Epithelial cell of proximal tubule (primary cell): Measurements from ENCODE around the gene ABHD17C. TPM values are rescaled to one million over a fixed set of nuclear protein-coding genes. Genes with fewer than 3 reads are reported as not detected.

Source experiments
- DNase-seq: peaks from one replicate; pipeline ENCODE4 v3.0.0-alpha.2; 2011; ENCODE audit warnings: low read depth
- H3K4me3 ChIP-seq: 2 replicates; pipeline ENCODE4 v1.5.1; 2011; ENCODE audit warnings: low read depth, mild to moderate bottlenecking, low read length
- total RNA-seq: library from RNA; depleted of rRNA; stranded (reverse); fragments of >200 nt; gene quantifications from 2 replicates; pipeline ENCODE4 v1.2.3, GENCODE V29; 2015
- TF ChIP-seq, protein P1 (sequence below): conservative IDR thresholded peaks from 2 replicates; pipeline ENCODE4 v1.5.1; 2012; ENCODE audit warnings: low read depth, mild to moderate bottlenecking, low read length

The ABHD17C gene
- total RNA-seq, 1 donor from 2014 or later = 4.5 TPM

DNA sequence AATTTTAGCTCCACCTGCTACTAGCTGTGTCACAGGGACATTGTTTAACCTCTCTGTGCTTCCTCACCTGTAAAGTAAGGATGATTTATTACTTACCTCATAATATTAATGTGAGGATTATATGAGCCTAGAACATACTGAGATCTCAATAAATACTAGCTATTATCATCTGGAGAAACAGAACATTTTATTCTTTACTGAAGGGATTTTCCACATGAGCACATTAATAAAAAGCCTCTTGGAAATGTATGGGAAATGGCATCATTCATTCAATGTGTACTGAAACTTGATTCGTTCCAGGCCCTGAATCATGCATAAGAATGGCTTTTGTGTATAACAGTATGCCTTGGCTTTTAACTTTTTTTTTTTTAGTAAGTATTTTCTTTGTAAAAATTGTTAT lies 73.0 kb downstream of the ABHD17C start:
- TF ChIP-seq, protein P1, sequence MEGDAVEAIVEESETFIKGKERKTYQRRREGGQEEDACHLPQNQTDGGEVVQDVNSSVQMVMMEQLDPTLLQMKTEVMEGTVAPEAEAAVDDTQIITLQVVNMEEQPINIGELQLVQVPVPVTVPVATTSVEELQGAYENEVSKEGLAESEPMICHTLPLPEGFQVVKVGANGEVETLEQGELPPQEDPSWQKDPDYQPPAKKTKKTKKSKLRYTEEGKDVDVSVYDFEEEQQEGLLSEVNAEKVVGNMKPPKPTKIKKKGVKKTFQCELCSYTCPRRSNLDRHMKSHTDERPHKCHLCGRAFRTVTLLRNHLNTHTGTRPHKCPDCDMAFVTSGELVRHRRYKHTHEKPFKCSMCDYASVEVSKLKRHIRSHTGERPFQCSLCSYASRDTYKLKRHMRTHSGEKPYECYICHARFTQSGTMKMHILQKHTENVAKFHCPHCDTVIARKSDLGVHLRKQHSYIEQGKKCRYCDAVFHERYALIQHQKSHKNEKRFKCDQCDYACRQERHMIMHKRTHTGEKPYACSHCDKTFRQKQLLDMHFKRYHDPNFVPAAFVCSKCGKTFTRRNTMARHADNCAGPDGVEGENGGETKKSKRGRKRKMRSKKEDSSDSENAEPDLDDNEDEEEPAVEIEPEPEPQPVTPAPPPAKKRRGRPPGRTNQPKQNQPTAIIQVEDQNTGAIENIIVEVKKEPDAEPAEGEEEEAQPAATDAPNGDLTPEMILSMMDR = no peak
- DNase-seq = no peak
- no peak overlapping the region for H3K4me3 ChIP-seq

DNA sequence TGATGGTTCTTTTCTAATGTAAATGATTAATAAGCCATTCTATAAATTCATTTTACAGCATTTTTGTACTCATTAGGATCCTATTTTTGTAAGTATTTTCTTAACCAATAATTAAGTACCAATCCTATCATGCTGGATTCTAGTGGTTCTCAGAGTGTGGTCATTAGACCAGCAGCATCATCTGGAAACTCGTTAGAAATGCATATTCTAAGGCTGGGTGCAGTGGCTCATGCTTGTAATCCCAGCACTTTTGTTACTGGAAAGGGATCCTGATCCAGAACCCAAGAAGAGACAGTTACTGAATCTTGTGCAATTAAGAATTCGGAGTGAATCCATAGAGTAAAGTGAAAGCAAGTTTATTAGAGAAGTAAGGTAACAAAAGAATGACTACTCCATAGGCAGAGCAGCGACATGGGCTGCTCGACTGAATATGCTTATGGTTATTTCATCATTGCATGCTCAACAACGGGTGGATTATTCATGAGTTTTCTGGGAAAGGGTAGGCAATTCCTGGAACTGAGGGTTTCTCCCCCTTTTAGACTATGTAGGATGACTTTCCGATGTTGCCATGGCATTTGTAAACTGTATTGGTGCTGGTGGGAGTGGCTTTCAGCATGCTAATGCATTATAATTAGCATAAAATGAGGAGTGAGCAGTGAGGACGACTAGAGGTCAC lies 74.2 kb downstream of the ABHD17C start:
- DNase-seq = no peak
- H3K4me3 ChIP-seq = no peak overlapping the region
- TF ChIP-seq, protein P1 = no peak

DNA sequence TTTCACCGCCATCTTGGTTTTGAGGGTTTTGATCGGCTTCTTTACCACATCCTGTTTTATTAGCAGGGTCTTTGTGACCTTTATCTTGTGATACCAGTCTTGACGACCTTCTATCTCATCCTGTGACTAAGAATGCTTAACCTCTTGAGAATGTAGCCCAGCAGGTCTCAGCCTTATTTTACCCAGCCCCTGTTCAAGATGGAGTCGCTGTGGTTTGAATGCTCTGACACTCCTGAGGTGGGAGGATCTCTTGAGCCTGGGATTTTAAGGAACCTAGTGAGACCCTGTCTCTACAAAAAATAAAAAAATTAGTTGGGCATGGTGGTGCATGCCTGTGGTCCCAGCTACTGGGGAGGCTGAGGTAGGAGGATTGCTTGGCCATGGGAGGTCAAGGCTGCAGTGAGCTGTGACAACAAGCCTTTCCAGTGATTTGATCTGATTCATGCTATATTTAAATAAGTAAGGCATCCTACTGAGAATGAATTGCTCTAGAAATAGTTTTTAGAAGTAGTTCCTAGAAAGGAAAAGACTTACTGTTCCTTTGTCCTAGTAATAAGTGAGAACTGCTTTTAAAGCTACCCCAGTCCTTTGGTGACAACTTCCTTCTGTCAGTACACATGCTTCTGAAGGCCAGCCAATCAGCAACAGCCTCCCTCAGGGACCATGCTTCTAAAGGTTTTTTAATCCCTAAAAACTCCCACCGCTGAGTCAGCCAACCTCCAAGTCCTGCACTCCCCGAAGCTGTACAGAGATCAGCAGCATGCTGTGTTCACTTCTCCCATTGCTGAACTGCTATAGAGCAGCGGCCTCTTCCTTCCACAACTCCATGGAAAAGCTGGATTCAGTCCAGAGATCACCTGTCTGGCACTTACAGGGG lies 75.0 kb downstream of the ABHD17C start:
- TF ChIP-seq, protein P1 = no peak
- DNase-seq = no peak
- H3K4me3 ChIP-seq = no peak overlapping the region

DNA sequence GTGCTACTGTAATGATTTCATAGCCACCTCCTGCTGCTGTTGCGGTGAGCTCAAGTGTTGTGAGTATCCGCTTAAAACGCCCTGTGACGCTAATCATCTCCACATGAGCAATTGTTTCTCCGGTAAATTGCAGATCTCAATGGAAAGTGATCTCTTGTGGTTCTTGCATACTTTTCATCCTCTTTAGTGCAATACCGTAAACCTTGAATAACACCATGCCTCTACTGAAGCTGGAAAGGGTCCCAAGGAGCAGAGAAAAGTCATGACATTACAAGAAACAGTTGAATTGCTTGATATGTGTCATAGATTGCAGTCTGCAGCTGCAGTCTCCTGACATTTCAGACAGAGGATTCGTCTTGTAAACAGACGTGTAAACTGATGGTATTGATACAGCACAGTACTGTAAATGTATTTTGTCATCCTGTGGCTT lies 78.0 kb downstream of the ABHD17C start:
- DNase-seq = no peak
- TF ChIP-seq, protein P1 = no peak

DNA sequence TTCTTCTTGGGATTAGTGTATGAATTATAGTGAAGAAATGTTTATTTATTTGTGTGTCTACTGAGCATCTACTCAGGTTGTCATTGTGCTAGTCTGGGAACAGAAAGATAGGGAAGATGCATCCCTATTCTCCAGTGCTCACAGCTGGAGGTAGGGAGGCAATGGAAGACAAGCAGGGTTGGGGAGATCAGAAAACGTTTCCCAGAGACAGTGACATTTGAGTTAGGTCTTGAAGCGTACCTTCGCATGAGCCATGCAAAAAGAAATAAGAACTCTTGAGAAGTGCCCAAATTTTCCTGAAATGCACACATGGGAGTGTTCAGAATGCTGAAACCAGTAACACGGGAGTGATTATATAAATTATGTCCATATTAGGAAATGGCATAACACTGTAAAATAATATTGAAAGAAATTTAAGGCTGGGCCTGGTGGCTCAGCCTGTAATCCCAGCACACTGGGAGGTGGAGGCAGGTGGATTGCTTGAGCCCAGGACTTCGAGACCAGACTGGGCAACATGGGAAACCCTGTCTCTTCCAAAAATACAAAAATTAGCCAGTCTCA lies 78.8 kb downstream of the ABHD17C start:
- TF ChIP-seq, protein P1 = no peak
- H3K4me3 ChIP-seq = no peak overlapping the region
- DNase-seq = no peak

More for the DNA sequence above, 78.0 kb downstream of the ABHD17C start:
- H3K4me3 ChIP-seq = no peak overlapping the region

DNA sequence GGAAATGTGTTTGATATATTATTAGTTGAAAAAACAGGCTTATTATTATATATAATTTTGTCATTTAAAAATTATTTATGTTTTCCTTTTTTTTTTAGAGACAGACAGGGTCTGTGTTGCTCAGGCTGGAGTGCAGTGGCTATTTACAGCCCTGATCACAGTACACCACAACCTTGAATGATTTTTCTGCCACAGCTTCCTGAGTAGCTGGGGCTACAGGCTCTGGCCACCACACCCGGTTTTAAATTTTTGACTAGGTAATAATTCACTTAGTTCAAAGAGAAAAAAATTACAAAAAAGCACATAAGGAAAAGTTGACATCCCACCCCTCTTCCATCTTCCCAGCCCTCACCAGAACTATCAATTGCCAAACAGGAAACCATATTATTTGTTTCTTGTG lies 79.4 kb downstream of the ABHD17C start:
- TF ChIP-seq, protein P1 = no peak
- DNase-seq = no peak
- H3K4me3 ChIP-seq = no peak overlapping the region
